ENCODE data around the gene PALM3.

PALM3 gene

DNA sequence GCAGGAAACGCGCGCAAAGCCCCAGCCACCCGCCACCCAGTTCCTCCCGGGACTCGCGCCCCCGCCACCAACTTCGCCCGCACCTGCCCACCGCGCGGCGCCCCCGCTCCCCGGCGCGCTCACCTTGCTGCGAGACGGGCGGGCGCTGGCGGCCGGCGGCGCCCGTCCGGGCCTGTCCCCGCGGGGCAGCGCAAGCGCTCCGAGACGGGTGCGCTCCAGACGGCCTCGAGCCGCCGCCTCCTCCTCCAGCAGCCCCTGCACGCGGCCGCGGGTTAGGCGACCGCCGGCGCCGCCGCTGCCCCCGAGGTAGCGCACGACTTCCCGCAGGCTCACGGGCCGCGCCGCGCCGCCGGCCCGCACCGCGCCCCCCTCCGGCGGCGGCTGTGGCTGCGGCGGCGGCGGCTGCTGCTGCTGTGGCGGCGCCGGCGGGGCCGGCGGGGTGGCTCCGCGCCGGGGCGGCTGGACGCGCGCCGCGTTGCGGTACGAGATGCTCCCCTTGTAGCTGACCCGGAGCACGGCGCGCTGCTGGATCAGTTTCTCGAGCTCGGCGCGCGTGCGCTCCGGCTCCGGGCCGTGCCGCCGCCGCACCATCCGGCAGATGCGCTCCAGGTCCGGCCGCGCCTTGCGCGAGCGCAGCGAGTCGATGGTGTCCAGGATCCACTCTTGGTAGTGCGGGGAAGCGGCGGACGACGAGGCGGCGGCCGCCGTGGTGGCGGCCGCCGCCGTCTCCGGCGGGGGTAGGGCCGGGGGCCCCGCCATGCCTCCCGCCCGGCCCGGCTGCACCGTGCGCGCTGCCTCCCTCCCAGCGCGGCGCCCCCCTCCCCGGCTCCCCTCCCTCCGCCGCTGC, 28.0 kb upstream of the PALM3 start:
- DNase-seq (ENCODE audit: low read depth in 2 of 3, low spot score in 2 of 3) = no peak

GRCh38 chr19:14089412-14089661, 27.5 kb upstream of the PALM3 start:
- no peak for DNase-seq (ENCODE audit: low read depth in 2 of 3, low spot score in 2 of 3)

DNA sequence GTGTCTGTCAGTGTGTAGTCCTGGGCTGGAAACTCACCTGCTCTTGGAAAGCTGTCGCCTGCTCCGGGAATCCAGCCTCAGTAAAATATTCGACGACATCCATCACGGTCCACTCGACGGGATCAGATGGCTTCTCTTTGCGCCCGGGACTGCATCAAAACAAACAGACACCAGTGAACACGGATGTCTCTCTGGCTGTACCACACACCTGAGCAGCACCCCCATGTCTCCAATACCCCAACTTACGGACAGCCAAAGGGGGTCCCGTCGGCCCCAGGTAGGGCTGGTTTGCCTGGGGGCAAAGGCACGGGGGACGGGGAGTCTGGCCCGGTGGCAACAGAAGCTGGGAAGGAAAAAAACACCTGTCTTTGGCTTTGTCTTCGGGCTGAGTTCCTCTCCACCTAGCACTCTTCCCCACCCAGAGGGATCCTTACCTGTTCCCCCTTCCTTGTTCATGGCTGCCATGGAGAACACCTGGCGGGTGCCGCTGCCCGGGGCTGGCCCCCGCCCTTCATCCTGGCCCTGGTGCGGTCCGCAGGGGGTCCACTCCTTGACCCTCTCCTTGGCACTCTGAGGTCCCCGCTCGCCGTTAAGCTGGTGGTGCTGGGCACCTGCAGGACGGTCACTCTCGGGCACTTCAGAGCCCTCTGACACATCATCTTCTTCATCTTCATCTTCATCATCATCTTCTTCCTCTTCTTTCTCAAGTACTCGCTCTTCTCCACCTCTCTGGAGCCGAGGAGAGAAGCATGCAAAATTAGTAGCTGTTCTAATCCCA, 26.9 kb upstream of the PALM3 start:
- no peak for DNase-seq (ENCODE audit: low read depth in 2 of 3, low spot score in 2 of 3)

- DNase-seq (ENCODE audit: low read depth in 2 of 3, low spot score in 2 of 3) = no peak
Observed at GRCh38 chr19:14086098-14086497, 24.2 kb upstream of the PALM3 start.

DNA sequence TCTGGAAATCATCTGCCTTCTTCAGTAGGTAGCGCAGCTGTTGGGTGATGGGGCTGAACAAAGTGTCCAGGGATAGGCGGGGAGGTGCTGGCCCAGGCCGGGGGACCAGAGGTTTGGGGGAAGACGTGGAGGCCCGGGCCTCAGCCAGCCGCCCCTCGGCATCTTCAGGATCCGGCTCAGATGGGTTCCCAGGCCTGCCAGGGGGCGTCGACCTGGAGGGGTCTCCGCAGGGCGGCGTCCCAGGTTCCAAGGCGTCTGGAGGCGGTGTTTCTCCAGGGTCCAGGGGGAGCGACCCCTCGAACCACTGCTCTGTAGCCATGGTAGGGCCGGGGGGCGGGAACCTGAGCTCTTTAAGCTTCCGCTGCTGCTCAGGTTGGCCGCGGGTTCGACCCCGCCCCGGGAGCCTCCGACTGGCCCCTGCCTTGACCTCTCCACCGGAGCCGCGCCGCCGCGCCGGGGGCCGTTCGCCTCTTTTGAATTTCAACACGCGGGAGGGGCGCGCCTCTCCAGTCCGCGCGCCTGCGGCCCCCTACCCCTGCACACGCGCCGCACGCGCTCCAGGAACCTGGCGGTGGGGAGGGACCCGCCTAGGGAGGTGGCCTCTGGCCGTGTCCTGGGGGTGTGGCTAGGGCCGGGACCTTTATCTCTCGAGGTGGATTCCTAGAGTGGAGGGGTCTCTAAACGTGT, 23.6 kb upstream of the PALM3 start, which contains the start of gene C19orf67:
Gene C19orf67 (minus strand): TSS at position 475 of the 687 bp plus-strand sequence. CDS start 156 bp downstream, at position 319.
- no peak for DNase-seq (ENCODE audit: low read depth in 2 of 3, low spot score in 2 of 3)

- no peak for DNase-seq (ENCODE audit: low read depth in 2 of 3, low spot score in 2 of 3)
Observed at GRCh38 chr19:14082675-14082960, 20.7 kb upstream of the PALM3 start.

GRCh38 chr19:14081797-14082674, 20.2 kb upstream of the PALM3 start:
- no peak for DNase-seq (ENCODE audit: low read depth in 2 of 3, low spot score in 2 of 3)

- DNase-seq (ENCODE audit: low read depth in 2 of 3, low spot score in 2 of 3) = peak; percentile 94 to 99 (median 95)
Observed at GRCh38 chr19:14080887-14081796, 19.3 kb upstream of the PALM3 start.

DNA sequence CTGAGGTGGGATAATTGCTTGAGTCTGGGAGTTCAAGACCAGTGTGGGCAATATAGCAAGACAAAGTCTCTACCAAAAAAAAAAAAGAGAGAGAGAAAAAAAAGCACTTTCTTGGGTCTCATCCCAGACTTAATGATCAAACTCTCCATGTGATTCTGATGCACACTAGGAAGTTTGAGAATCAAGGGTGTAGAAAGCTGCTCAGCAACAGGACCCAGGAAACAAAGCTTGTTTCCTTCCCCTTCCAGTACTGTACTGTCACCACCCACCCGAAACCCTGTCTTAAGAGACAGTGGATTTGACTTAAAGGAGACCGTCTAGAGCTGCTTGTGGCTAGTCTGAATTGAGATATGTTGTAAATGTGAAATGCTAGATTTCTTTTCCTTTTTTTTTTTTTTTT, 16.5 kb upstream of the PALM3 start:
- DNase-seq (ENCODE audit: low read depth in 2 of 3, low spot score in 2 of 3) = no peak

DNA sequence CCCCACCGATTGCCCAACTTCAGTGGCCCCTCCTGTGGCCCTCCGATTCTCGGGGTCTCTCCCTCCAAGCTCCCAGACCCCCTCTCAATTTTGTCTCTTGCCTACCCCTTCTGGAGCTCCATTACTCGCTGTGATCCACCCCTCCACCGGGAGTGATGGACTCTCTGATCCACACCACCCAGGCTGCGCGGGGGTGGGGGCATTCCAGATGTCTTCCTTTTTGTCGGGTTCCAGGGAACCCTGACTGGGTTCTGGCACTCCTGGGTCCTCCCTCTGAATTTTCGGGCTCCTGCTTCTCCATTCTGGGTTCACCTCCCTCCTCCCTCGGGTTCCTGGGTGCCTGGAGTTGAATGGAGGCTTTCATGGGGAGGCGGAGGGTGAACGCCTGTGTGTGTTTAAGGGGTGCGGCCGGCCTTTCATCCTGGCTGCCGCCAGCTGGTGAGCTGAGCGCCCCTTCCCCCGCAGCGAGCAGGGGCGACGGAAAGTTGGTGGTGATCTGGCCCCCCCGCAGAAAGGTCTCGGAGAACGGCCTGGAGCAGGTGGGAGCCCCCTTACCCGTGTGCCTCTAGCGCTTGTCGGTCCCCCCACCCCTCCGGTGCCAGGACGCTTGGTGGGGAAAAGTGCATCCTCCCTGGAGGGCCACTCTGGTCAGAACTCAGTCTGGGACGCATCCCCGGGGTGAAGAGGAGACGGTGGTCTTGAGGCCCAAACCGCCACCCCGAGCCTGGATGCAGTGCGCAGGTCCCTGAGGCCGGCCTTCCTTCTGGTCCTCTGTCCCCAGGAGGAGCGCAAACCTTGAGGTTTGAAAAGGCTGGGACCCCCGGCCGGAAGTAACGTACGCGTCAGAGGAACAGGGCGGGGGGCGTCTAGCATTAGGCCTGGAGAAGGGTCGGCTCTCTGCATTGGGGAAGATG, 12.3 kb upstream of the PALM3 start:
- peak in 1 of 3 experiments; percentile 37 for DNase-seq (ENCODE audit: low read depth in 2 of 3, low spot score in 2 of 3)

DNA sequence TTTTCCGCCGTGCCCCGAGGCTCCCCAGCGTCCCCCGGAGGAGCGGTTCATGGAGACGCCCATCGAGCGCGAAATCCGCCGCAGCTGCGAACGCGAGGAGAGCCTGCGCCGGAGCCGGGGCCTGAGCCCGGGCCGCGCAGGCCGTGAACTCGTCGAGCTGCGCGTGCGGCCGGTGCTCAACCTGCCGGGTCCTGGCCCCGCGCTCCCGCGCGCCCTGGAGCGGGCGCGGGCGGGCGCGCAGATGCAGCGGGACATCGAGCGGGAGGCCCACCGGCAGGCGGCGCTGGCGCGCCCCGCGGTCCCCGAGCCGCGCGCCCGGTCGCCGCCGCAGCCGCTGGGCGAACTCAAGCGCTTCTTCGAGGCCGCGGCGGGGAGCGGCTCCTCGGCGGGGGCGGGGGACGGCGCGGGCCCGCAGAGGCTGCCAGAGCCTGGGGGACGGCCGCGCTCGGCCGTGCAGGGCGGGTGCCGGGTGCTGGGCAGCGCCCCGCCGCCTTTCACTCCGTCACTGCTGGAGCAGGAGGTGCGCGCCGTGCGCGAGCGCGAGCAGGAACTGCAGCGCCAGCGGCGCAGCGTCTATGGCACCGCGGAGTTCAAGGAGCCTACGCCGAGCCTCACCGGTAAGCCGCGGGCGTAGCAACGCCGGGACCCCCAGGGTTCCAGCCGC, 11.5 kb upstream of the PALM3 start:
- peak in 2 of 3 experiments; percentile 62 to 64 for DNase-seq (ENCODE audit: low read depth in 2 of 3, low spot score in 2 of 3)

DNA sequence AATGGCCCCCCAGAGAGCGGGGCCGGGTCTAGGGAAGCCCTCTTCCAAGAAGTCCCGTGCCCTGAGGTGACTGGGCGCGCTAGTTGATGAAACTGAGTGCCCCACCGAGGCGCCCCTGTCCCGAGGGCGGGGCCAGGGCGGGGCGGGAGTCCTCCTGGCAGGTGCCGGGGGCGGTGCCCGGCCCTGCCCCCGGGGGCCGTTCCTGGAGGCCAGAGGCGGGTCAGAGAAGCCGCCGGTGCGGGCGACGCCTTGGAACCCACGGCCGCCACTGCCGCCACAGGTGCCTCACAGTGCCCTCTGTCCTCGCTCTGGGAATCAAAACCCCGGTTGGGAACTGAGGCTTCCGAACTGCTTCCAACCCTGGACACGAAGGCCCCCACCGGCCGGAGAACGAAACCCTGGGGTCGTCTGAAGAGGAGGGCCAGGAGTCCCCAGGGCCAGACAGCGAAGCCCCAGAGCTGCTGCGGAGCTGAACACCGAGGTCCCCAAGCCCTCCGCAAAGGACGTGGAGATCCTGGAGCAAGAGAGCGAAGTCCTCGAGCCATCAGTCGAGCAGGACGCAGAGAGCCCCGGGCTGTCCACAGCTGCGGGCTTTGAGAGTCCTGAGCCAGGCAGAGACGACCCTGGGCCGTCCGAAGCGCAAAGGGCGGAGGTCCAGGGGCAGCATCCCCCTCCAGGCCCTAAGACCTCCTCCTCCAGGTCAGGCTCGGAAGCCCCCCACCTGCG, 10.8 kb upstream of the PALM3 start, which contains the start of gene MISP3:
Gene MISP3 (plus strand): TSS at position 252 of the 726 bp plus-strand sequence. CDS start 524 bp downstream, outside the sequence.
- DNase-seq (ENCODE audit: low read depth in 2 of 3, low spot score in 2 of 3) = peak in 1 of 3 experiments; percentile 29

- DNase-seq (ENCODE audit: low read depth in 2 of 3, low spot score in 2 of 3) = no peak
Observed at GRCh38 chr19:14070268-14071050, 8.6 kb upstream of the PALM3 start.

- DNase-seq (ENCODE audit: low read depth in 2 of 3, low spot score in 2 of 3) = no peak
Observed at GRCh38 chr19:14066134-14066533, 4.3 kb upstream of the PALM3 start.

DNA sequence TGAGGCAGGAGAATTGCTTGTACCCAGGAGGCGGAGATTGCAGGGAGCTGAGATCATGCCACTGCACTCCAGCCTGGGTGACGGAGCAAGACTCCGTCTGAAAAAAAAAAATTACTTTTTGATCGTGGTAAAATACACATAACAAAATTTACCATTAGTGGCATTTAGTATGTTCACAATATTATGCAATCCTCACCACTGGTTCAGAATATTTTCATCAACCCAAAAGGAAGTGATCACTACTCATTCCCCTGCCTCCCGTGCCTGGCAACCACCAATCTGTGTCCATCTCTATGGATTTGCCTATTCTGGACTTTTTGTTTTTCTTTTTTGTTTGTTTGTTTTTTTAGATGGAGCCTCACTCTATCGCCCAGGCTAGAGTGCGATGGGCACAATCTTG, 1.2 kb upstream of the PALM3 start:
- DNase-seq (ENCODE audit: low read depth in 2 of 3, low spot score in 2 of 3) = no peak

DNA sequence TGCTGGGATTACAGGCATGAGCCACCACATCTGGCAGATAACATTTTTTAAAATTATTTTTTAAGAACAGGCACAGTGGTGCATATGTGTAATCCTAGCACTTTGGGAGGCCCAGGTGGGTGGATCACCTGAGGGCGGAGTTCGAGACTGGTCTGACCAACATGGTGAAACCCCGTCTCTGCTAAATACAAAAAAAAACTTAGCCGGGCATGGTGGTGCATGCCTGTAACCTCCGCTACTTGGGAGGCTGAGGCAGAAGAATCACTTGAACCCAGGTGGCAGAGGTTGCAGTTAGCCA, 631 bp upstream of the PALM3 start:
- no peak for DNase-seq (ENCODE audit: low read depth in 2 of 3, low spot score in 2 of 3)

DNA sequence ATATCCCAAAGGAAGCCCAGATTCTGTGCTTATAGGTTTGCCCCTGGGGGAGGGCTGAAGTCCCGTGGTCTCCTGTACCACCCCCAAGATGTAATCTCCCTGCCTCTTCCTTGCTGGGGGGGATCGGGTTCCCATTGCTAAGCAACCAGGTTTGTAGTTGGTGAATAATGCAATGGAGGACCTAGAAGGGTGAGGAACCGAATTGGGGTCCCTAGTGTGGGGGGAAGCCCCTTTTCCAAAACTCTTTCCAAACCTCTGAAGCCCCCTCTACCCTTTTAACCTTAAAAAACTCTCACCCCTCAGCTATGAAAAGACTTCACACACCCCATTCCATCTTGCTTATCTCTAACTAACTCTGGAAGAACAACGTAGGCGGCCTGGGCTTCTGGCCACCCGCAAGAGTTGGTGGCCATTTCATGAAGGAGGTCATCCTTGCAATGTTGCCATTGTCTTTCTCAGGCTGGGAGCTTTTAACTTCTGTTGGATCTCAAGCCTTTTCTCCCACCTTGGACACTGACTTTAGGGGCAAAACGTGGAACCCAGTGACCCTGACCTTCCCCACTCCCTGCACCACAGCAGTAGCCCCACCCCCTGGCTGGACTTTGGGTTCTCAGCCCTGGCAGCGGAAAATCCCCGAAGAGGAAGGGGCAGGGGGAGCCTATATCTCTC, 661 bp downstream of the PALM3 start:
- DNase-seq (ENCODE audit: low read depth in 2 of 3, low spot score in 2 of 3) = no peak

All from activated CD8-positive, alpha-beta memory T cell treated with anti-CD3 and anti-CD28 coated beads for 48 hours (primary cell).